Measurements from ENCODE around the gene FAM193B. TPM values are rescaled to one million over a fixed set of nuclear protein-coding genes. Genes with fewer than 3 reads are reported as not detected.

FAM193B gene
- total RNA-seq, 2 donors from 2014 or later = 79.6 to 105 TPM

DNA sequence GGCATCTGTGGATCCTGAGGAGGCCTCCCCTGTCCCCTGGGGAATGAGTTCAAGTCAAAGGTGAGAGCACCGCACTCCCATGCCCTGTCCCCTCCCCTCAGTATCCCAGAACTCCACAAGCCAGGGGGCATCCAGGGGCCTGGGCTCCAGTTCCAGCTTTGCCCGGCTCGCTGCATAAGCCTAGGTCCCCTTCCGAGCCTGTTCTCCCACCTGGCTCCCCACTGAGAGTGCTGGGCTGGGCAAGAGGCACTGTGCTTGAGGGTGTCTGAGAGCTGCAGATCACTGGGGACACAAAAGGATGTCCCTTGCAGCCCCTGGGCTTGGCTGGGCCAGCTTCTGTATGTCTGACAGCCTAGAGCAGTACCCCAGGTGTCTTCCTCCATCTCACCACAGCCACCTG, 49.3 kb downstream of the FAM193B start:
- DNase-seq (no peak), ATAC-seq (replicated peaks in 1 of 2) (no peak)
- H3K4me3 Mint-ChIP-seq = no peak overlapping the region
- no peak overlapping the region for H3K27ac Mint-ChIP-seq
- H3K27me3 Mint-ChIP-seq (ENCODE audit: low read depth) = no peaks in the 10 kb centered on the region
- H3K36me3 Mint-ChIP-seq (ENCODE audit: insufficient read depth in 2 of 2) = no peaks in the 10 kb centered on the region
- H3K9me3 Mint-ChIP-seq = no peaks in the 10 kb centered on the region
- H3K4me1 Mint-ChIP-seq (ENCODE audit: low read depth) = peaks cover 9% of the 10 kb centered on the region

DNA sequence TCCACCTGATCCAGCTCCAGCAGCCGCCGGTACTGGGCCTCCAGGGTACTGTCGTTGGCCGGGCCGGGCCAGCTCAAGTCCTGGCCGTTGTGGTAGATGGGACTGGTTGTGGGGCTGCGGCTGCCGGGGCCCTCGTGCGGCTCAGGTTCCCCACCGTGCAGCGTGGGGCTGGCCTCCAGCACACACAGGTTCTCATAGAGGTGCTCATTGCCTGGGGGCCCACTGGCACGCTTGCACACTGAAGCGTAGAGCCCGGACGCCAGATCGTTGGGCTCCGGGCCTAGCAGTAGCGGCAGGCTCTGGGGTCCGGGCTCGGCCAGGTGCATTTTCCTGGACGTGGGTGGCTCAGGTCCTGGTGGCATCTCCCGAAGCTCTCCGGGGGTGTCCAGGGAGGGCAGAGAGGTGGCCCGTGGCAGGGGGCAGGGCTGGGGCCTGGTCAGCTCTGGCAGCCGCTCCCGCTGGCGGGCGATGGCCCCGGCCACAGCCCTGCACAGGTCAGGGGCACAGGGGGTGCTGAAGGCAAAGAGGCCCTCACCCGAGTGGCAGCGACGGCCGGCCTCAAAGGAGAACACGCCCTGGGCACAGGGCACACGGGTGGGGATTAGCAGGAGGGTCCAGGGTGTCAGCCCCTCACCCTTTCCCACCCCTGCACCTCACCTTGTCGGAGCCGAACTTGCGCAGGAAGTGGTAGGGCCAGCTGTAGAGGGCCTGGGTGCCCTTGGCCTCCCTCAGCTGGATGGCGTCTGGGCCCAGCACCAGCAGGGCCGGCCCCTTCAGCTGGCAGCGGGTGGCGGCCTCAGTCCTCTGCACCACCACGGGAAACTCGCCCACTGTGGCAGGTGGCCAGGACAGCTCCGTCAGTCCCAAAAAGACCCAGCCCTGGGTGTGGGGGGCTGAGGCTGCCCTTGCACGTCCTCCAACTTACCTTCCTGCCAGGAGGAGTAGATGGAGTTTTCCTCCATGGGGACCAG, 50.0 kb downstream of the FAM193B start:
- peaks cover 7% of the 10 kb centered on the region for H3K27me3 Mint-ChIP-seq (ENCODE audit: low read depth)
- DNase-seq (no peak), ATAC-seq (replicated peaks in 1 of 2) (no peak)
- no peak overlapping the region for H3K4me3 Mint-ChIP-seq
- no peaks in the 10 kb centered on the region for H3K36me3 Mint-ChIP-seq (ENCODE audit: insufficient read depth in 2 of 2)
- no peaks in the 10 kb centered on the region for H3K9me3 Mint-ChIP-seq
- peaks cover 4% of the 10 kb centered on the region for H3K4me1 Mint-ChIP-seq (ENCODE audit: low read depth)
- H3K27ac Mint-ChIP-seq = no peak overlapping the region

- DNase-seq = no peak
- no peak overlapping the region for H3K27ac Mint-ChIP-seq
- ATAC-seq (replicated peaks in 1 of 2) = no peak
- H3K9me3 Mint-ChIP-seq = no peaks in the 10 kb centered on the region
- H3K36me3 Mint-ChIP-seq (ENCODE audit: insufficient read depth in 2 of 2) = no peaks in the 10 kb centered on the region
- H3K4me3 Mint-ChIP-seq = no peak overlapping the region
- peaks cover 9% of the 10 kb centered on the region for H3K4me1 Mint-ChIP-seq (ENCODE audit: low read depth)
- H3K27me3 Mint-ChIP-seq (ENCODE audit: low read depth) = peaks cover 15% of the 10 kb centered on the region
These were observed 50.8 kb downstream of the FAM193B start for GRCh38 chr5:177503351-177504085.

DNA sequence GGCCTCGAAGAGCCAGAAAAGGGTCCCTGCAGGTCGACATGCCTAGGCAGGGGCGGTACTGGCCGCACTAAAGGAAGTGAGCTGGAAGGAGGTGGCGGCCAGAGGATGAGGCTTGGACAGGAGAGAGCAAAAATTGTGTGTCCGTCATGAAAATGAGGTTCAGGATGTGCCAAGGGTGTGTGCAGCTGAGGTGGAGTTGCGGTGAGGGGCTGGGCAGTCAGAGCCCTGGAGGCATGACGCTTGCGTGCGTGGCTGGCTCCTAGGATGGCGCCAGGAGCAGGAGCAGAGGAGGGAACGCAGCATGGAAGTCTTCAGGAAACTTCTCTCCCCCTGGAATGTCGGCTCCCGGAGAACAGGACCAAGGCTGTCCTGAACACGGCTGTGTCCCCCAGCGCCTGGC, 51.5 kb downstream of the FAM193B start:
- H3K4me3 Mint-ChIP-seq = no peak overlapping the region
- H3K9me3 Mint-ChIP-seq = no peaks in the 10 kb centered on the region
- H3K27me3 Mint-ChIP-seq (ENCODE audit: low read depth) = peaks cover 21% of the 10 kb centered on the region
- H3K4me1 Mint-ChIP-seq (ENCODE audit: low read depth) = peaks cover 13% of the 10 kb centered on the region
- ATAC-seq (replicated peaks in 1 of 2) = no peak
- no peak for DNase-seq
- no peaks in the 10 kb centered on the region for H3K36me3 Mint-ChIP-seq (ENCODE audit: insufficient read depth in 2 of 2)
- no peak overlapping the region for H3K27ac Mint-ChIP-seq

DNA sequence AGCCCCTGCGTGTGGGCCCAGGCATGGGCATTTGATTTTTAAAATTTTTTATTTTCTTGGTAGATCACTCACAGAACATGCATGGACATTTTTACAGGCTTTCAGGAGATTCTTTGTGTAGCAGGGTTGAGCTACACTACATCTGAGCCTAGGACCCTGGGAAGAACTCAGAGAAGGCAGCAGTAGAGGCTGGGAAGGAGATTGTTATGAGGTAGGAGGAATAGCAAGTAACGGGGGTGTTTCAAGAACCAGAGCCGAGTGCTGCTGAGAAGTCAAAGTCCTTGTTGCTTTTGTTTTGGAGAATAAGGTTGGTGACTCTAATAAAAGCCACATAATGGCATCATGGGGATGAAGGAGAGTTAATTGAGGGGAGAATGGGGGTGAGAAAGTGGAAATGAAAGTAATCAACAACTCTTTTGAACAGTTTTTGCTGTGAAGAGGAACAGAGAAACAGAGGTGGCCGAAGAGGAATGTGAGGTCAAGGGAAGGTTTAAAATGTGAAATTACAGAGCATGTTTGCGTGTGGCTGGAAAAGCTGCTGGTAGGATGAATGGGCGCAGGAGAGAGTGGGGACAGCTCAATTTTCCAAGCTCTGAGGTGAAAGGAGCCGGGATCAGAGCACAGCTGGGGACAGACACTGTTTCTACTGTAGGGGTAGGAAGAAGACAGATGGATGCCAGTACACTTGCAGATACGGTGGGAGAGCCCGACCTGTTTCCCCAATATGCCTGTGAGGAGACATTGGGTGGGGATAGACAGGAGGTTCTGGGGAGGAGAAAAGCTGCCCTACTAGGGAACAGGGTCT, 52.3 kb downstream of the FAM193B start:
- DNase-seq (no peak), ATAC-seq (replicated peaks in 1 of 2) (no peak)
- no peaks in the 10 kb centered on the region for H3K9me3 Mint-ChIP-seq
- H3K4me1 Mint-ChIP-seq (ENCODE audit: low read depth) = peaks cover 13% of the 10 kb centered on the region
- H3K27ac Mint-ChIP-seq = no peak overlapping the region
- H3K36me3 Mint-ChIP-seq (ENCODE audit: insufficient read depth in 2 of 2) = no peaks in the 10 kb centered on the region
- no peak overlapping the region for H3K4me3 Mint-ChIP-seq
- H3K27me3 Mint-ChIP-seq (ENCODE audit: low read depth) = peaks cover 25% of the 10 kb centered on the region

GRCh38 chr5:177500685-177501522, 53.5 kb downstream of the FAM193B start:
- no peak overlapping the region for H3K4me3 Mint-ChIP-seq
- no peak overlapping the region for H3K27ac Mint-ChIP-seq
- H3K9me3 Mint-ChIP-seq = no peaks in the 10 kb centered on the region
- no peaks in the 10 kb centered on the region for H3K36me3 Mint-ChIP-seq (ENCODE audit: insufficient read depth in 2 of 2)
- peak; percentile 88 for DNase-seq
- H3K4me1 Mint-ChIP-seq (ENCODE audit: low read depth) = peaks cover 19% of the 10 kb centered on the region
- H3K27me3 Mint-ChIP-seq (ENCODE audit: low read depth) = peaks cover 25% of the 10 kb centered on the region
- ATAC-seq (replicated peaks in 1 of 2) = peak; percentile 24 to 34

GRCh38 chr5:177499842-177500241, 54.5 kb downstream of the FAM193B start:
- Mint-ChIP-seq H3K9me3 (no peaks in the 10 kb centered on the region), H3K27me3 (ENCODE audit: low read depth) (peaks cover 25% of the 10 kb centered on the region), H3K4me3 (no peak overlapping the region), H3K4me1 (ENCODE audit: low read depth) (peaks cover 26% of the 10 kb centered on the region), H3K36me3 (ENCODE audit: insufficient read depth in 2 of 2) (no peaks in the 10 kb centered on the region), H3K27ac (no peak overlapping the region)
- DNase-seq (no peak), ATAC-seq (replicated peaks in 1 of 2) (no peak)

DNA sequence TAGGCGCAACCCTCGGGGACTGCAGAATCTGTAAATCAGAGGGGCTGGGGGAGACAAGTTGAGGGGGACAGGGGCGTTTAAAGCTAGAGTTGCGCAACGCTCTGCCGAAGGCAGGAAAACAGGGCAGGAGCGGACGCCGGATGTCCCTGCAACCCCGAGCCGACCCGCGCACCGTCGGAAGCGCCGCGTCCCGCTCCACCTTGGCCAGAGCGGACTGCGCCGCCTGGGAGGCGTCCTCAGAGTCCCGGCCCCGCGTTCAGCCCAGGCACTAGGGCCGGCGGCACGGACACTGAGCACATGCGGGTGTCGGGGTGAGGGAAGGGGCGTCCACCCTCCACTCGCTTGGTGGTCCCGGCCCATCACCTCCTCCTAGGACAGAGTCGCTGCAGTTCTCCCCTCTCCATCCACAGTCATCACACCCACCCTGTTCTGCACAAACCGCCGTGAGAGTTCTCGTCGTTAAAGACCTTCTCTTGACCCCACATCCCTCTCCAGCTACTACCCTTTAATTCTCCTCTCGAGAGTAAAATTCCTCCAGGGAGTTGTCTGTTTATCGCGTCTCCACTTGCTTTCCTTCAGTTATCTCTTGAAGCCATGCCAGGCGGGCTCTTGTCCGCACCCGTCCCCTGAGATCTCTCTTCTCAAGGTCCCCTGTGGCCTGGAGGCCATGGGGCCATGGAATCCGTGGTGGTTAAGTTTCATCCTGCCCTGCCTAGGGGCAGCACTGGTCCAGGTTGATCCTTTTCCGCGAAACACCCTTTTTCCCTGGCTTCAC, 56.2 kb downstream of the FAM193B start:
- no peaks in the 10 kb centered on the region for H3K9me3 Mint-ChIP-seq
- no peaks in the 10 kb centered on the region for H3K36me3 Mint-ChIP-seq (ENCODE audit: insufficient read depth in 2 of 2)
- H3K27ac Mint-ChIP-seq = peak overlapping the region; percentile 61
- peaks cover 37% of the 10 kb centered on the region for H3K4me1 Mint-ChIP-seq (ENCODE audit: low read depth)
- H3K4me3 Mint-ChIP-seq = peak overlapping the region; percentile 84 to 85
- ATAC-seq (replicated peaks in 1 of 2) = peak; percentile 14 to 35
- DNase-seq = peak; percentile 44 to 61
- H3K27me3 Mint-ChIP-seq (ENCODE audit: low read depth) = peaks cover 25% of the 10 kb centered on the region

- Mint-ChIP-seq H3K4me3 (peak within 1 kb of the TSS; percentile 84 to 85), H3K36me3 (ENCODE audit: insufficient read depth in 2 of 2) (no peaks in the 10 kb centered on the region), H3K4me1 (ENCODE audit: low read depth) (peaks cover 37% of the 10 kb centered on the region), H3K27ac (peak within 1 kb of the TSS; percentile 61), H3K9me3 (no peaks in the 10 kb centered on the region), H3K27me3 (ENCODE audit: low read depth) (peaks cover 25% of the 10 kb centered on the region)
- ATAC-seq (replicated peaks in 1 of 2) = peak; percentile 86 to 87
- peak; percentile 95 to 98 for DNase-seq
These were observed 56.9 kb downstream of the FAM193B start, which contains the start of gene PDLIM7 for GRCh38 chr5:177497292-177498012. TSS of gene PDLIM7 (minus strand) at chr5:177497604. CDS start at chr5:177496512, 1,092 bp downstream.

DNA sequence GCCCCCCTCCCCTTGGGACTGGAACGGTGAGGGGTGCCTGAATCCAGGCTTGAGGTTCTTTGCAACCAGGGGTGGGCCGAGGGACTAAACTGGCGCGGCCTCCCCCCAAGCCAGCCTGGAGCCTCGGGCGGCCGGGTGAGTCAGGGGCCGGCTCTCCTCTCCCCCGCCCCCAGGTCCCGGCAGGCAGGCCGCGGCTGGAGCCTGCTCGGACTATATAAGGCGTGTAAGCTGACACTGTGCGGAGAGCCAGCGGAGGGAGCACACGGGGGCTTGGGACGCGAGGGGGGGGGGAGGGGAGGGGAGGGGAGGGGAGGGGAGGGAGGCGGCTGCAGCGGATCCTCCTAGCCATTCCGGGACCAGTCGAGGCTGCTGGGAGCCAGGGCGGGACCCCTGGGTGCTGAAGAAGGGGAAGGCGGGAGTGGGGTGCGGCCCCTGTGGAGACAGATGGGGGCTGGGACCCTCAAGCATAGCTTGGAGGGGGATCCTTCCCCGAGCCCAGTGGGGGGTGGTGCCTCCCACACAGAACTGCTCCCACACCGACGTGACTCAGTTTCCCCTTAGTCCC, 57.6 kb downstream of the FAM193B start:
- Mint-ChIP-seq H3K9me3 (no peaks in the 10 kb centered on the region), H3K27ac (no peak overlapping the region), H3K27me3 (ENCODE audit: low read depth) (peaks cover 25% of the 10 kb centered on the region), H3K36me3 (ENCODE audit: insufficient read depth in 2 of 2) (no peaks in the 10 kb centered on the region), H3K4me1 (ENCODE audit: low read depth) (peaks cover 37% of the 10 kb centered on the region), H3K4me3 (peak overlapping the region; percentile 84 to 85)
- ATAC-seq (replicated peaks in 1 of 2) (peak in 1 of 2 donors; percentile 18), DNase-seq (peak; percentile 37 to 52)
